OCI-LY1 (cell line): ENCODE results near the gene ARHGEF28.

Source experiments
- H2AFZ ChIP-seq: fragments of 200-600 bp; sonication (generic), shearing (Covaris generic); 2 replicates; pipeline ENCODE4 v1.6.0; 2014; ENCODE audit warnings: antibody characterized with exemption, mild to moderate bottlenecking, low read length
- H3F3A ChIP-seq: fragments of 200-600 bp; sonication (generic), shearing (Covaris generic); 2 replicates; pipeline ENCODE4 v1.6.0; 2014; ENCODE audit warnings: mild to moderate bottlenecking, antibody characterized with exemption, low read length, moderate library complexity; ENCODE audit not compliant: insufficient read depth
- H3K27ac ChIP-seq: fragments of 200-600 bp; sonication (generic); 2 replicates; pipeline ENCODE4 v1.5.1; 2014; ENCODE audit warnings: low read length, mixed run types, mild to moderate bottlenecking, low read depth; ENCODE audit not compliant: poor library complexity, severe bottlenecking
- H3K27me3 ChIP-seq: fragments of 200-600 bp; sonication (generic); 2 replicates; pipeline ENCODE4 v1.6.0; 2014; ENCODE audit warnings: antibody characterized with exemption, mild to moderate bottlenecking, low read length, moderate library complexity; ENCODE audit not compliant: insufficient read depth
- H3K36me3 ChIP-seq: fragments of 200-600 bp; sonication (generic); 2 replicates; pipeline ENCODE4 v1.6.1; 2014; ENCODE audit warnings: mild to moderate bottlenecking, antibody characterized with exemption, low read length, moderate library complexity, mixed read lengths; ENCODE audit not compliant: insufficient read depth
- H3K4me1 ChIP-seq: fragments of 200-600 bp; sonication (generic); 2 replicates; pipeline ENCODE4 v1.5.1; 2014; ENCODE audit warnings: mild to moderate bottlenecking, low read length, moderate library complexity; ENCODE audit not compliant: insufficient read depth, severe bottlenecking
- H3K4me2 ChIP-seq: fragments of 200-600 bp; sonication (generic), shearing (Covaris generic); 2 replicates; pipeline ENCODE4 v1.6.1; 2014; ENCODE audit warnings: low read length
- H3K4me3 ChIP-seq: fragments of 200-600 bp; sonication (generic); 2 replicates; pipeline ENCODE4 v1.5.1; 2014; ENCODE audit warnings: low read length, low read depth, mild to moderate bottlenecking, mixed read lengths; ENCODE audit not compliant: poor library complexity, severe bottlenecking
- H3K79me2 ChIP-seq: fragments of 200-600 bp; shearing (Covaris generic); 2 replicates; pipeline ENCODE4 v1.6.1; 2016; ENCODE audit warnings: mixed run types, low read length, mixed read lengths; ENCODE audit not compliant: insufficient read depth
- H3K9ac ChIP-seq: fragments of 200-600 bp; sonication (generic), shearing (Covaris generic); 2 replicates; pipeline ENCODE4 v1.6.1; 2014; ENCODE audit warnings: mild to moderate bottlenecking, low read length, mixed read lengths
- H3K9me2 ChIP-seq: fragments of 200-600 bp; sonication (generic), shearing (Covaris generic); 2 replicates; pipeline ENCODE4 v1.6.1; 2014; ENCODE audit warnings: low read depth, mild to moderate bottlenecking, low read length, mixed read lengths
- H3K9me3 ChIP-seq: fragments of 200-600 bp; shearing (Covaris generic); 2 replicates; pipeline ENCODE4 v1.6.1; 2014; ENCODE audit warnings: low read length, mixed read lengths
- H4K20me1 ChIP-seq: fragments of 200-600 bp; sonication (generic), shearing (Covaris generic); 2 replicates; pipeline ENCODE4 v1.6.0; 2016; ENCODE audit warnings: mild to moderate bottlenecking, low read length; ENCODE audit not compliant: insufficient read depth
- EZH2 ChIP-seq: fragments of 200-600 bp; sonication (generic), shearing (Covaris generic); IDR thresholded peaks from 2 replicates; pipeline ENCODE4 v1.8.0; 2017; ENCODE audit warnings: borderline replicate concordance, mixed run types, mild to moderate bottlenecking, antibody characterized with exemption, low read length, moderate library complexity, mixed read lengths
- TF ChIP-seq, protein P1 (sequence below): fragments of 200-600 bp; sonication (generic), shearing (Covaris generic); IDR thresholded peaks from 2 replicates; pipeline ENCODE4 v1.5.1; 2017; ENCODE audit warnings: mild to moderate bottlenecking, antibody characterized with exemption, low read length, moderate library complexity, mixed read lengths

The ARHGEF28 gene

DNA sequence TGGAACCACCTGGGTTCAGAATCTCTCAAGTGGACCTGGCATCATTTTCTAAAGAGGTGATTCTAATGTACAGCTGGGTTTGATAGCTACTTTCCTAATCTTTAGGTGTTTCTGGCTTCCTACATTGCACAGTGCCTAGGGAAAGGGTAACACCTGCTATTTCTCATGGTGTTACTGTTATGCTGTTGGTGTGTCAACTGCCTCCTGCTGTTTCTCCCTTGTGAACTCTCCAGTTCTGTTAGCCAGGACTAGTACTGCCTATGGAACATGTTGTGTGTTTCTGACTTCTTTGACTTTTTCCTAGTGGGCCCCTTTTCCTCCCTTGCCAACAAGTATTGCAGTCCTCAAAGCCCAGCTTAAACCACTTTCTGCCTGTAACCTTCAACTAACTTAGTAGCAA lies 5.5 kb downstream of the ARHGEF28 start:
- H3K9me3 ChIP-seq = no peaks in the 10 kb centered on the region
- H3K79me2 ChIP-seq = no peaks in the 10 kb centered on the region
- H3K36me3 ChIP-seq = no peaks in the 10 kb centered on the region
- H4K20me1 ChIP-seq = no peaks in the 10 kb centered on the region
- H3K4me3 ChIP-seq = no peak overlapping the region
- H3K4me1 ChIP-seq = no peaks in the 10 kb centered on the region
- no peaks in the 10 kb centered on the region for H3F3A ChIP-seq
- no peak overlapping the region for H3K4me2 ChIP-seq
- no peak overlapping the region for H2AFZ ChIP-seq
- no peaks in the 10 kb centered on the region for H3K9me2 ChIP-seq
- no peak overlapping the region for H3K27ac ChIP-seq
- TF ChIP-seq EZH2 = no peak
- TF ChIP-seq, protein P1, sequence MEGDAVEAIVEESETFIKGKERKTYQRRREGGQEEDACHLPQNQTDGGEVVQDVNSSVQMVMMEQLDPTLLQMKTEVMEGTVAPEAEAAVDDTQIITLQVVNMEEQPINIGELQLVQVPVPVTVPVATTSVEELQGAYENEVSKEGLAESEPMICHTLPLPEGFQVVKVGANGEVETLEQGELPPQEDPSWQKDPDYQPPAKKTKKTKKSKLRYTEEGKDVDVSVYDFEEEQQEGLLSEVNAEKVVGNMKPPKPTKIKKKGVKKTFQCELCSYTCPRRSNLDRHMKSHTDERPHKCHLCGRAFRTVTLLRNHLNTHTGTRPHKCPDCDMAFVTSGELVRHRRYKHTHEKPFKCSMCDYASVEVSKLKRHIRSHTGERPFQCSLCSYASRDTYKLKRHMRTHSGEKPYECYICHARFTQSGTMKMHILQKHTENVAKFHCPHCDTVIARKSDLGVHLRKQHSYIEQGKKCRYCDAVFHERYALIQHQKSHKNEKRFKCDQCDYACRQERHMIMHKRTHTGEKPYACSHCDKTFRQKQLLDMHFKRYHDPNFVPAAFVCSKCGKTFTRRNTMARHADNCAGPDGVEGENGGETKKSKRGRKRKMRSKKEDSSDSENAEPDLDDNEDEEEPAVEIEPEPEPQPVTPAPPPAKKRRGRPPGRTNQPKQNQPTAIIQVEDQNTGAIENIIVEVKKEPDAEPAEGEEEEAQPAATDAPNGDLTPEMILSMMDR = no peak
- H3K27me3 ChIP-seq = no peaks in the 10 kb centered on the region
- no peak overlapping the region for H3K9ac ChIP-seq

DNA sequence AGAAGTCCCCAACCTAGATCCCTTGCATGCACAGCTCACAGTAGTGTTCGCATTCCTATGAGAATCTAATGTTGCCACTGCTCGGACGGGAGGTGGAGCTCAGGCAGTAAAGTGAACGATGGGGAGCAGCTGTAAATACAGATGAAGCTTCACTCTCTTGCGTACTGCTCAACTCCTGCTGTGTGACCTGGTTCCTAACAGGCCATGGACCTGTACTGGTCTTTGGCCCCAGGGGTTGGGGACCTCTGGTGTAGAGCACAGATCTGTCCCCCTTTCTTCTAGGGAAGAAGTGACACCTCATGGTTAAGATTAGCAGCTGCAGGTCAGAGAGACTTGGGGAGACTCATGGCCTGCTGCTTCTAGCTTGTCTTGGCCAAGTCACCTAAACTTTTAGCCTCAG lies 7.1 kb downstream of the ARHGEF28 start:
- Histone ChIP-seq H4K20me1 (no peaks in the 10 kb centered on the region), H3K4me3 (no peak overlapping the region), H3K79me2 (no peaks in the 10 kb centered on the region), H3K4me2 (no peak overlapping the region), H3F3A (no peaks in the 10 kb centered on the region), H3K27ac (no peak overlapping the region), H3K9me2 (no peaks in the 10 kb centered on the region), H3K9ac (no peak overlapping the region), H2AFZ (no peak overlapping the region), H3K27me3 (no peaks in the 10 kb centered on the region), H3K36me3 (no peaks in the 10 kb centered on the region), H3K9me3 (no peaks in the 10 kb centered on the region), H3K4me1 (no peaks in the 10 kb centered on the region)
- no peak for TF ChIP-seq EZH2
- TF ChIP-seq, protein P1 = no peak

- H3K36me3 ChIP-seq = no peaks in the 10 kb centered on the region
- H3K27me3 ChIP-seq = no peaks in the 10 kb centered on the region
- H4K20me1 ChIP-seq = no peaks in the 10 kb centered on the region
- H3K79me2 ChIP-seq = no peaks in the 10 kb centered on the region
- no peaks in the 10 kb centered on the region for H3K4me1 ChIP-seq
- H3F3A ChIP-seq = no peaks in the 10 kb centered on the region
- H3K9me3 ChIP-seq = no peaks in the 10 kb centered on the region
- H2AFZ ChIP-seq = no peak overlapping the region
- H3K4me2 ChIP-seq = no peak overlapping the region
- H3K4me3 ChIP-seq = no peak overlapping the region
- no peak for TF ChIP-seq EZH2
- TF ChIP-seq, protein P1 = no peak
- no peak overlapping the region for H3K27ac ChIP-seq
- H3K9ac ChIP-seq = no peak overlapping the region
- no peaks in the 10 kb centered on the region for H3K9me2 ChIP-seq
Observed at GRCh38 chr5:73636408-73636807, 10.4 kb downstream of the ARHGEF28 start.
